Activated T-helper 2 cell treated with anti-CD3 and anti-CD28 coated beads, Interferon-gamma antibody, Interleukin-2, Interleukin-4, amounts not matched to agents 10 μg/mL and 5 μg/mL and 100 μg/mL, durations not matched to agents 14 hours and 24 hours and 36 hours (primary cell): Measurements from ENCODE around the gene REC8. TPM values are rescaled to one million over a fixed set of nuclear protein-coding genes. Genes with fewer than 3 reads are reported as not detected.

Source experiments
- DNase-seq: peaks from one replicate; pipeline ENCODE4 v3.0.0; 2021; ENCODE audit warnings: low spot score
- H3K27ac Mint-ChIP-seq: one replicate; pipeline ENCODE4 v1.8.0; 2021; ENCODE audit warnings: mixed read lengths
- H3K27me3 Mint-ChIP-seq: one replicate; pipeline ENCODE4 v1.8.0; 2021; ENCODE audit warnings: low read depth, mixed read lengths
- H3K36me3 Mint-ChIP-seq: one replicate; pipeline ENCODE4 v1.8.0; 2021; ENCODE audit warnings: low read depth, mixed read lengths
- H3K4me1 Mint-ChIP-seq: one replicate; pipeline ENCODE4 v1.8.0; 2021; ENCODE audit warnings: low read depth, mixed read lengths
- H3K4me3 Mint-ChIP-seq: one replicate; pipeline ENCODE4 v1.8.0; 2021; ENCODE audit warnings: low read depth, mild to moderate bottlenecking, moderate library complexity, mixed read lengths
- H3K9me3 Mint-ChIP-seq: one replicate; pipeline ENCODE4 v1.8.0; 2021; ENCODE audit warnings: mixed read lengths
- intact Hi-C: fragments of 100-400 bp; cut with micrococcal nuclease; formaldehyde crosslinking; loops from one replicate; pipeline ENCODE4 v1.15.1; 2023
- total RNA-seq: library from RNA; stranded (reverse); gene quantifications from 2 replicates; pipeline ENCODE4 v1.2.3, GENCODE V29; 2022

The REC8 gene
- total RNA-seq, 1 donor from 2014 or later: 28.2 TPM

DNA sequence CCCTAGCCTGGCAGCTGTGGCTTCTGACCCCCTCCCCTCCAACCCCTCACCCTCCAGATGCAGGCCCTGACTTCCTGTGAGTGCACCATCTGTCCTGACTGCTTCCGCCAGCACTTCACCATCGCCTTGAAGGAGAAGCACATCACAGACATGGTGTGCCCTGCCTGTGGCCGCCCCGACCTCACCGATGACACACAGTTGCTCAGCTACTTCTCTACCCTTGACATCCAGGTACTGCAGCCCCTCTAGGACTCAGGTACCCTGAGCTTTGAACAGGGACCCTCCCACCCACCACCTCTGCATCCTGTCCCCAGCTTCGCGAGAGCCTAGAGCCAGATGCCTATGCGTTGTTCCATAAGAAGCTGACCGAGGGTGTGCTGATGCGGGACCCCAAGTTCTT is 16.8 kb upstream of the REC8 start:
- DNase-seq: no peak
- H3K36me3 Mint-ChIP-seq: peaks cover 76% of the 10 kb centered on the region
- no peak overlapping the region for H3K4me3 Mint-ChIP-seq
- no peaks in the 10 kb centered on the region for H3K27me3 Mint-ChIP-seq
- H3K4me1 Mint-ChIP-seq: peaks cover 13% of the 10 kb centered on the region
- intact Hi-C loops: no loop called here
- H3K27ac Mint-ChIP-seq: no peak overlapping the region
- H3K9me3 Mint-ChIP-seq: no peaks in the 10 kb centered on the region

DNA sequence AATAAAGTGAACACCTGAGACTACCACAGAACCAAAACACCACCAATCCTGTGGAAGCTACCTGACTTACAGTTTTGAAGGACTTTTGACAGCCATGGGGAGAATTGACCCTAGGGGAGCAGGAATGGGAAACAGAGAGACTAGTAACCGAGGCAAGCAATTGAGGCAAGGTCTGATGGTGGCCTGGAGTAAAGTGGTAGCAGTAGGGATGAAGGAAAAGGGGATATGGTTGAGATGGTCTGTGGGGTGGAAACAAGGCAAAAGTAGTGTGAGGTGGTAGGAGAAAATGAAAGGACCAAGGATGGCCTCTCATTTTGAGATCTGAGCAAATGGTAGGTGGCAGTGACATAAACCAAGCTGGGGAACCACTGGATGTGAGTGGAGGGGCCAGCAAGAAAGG is 15.0 kb upstream of the REC8 start:
- peaks cover 16% of the 10 kb centered on the region for H3K4me1 Mint-ChIP-seq
- H3K9me3 Mint-ChIP-seq: no peaks in the 10 kb centered on the region
- DNase-seq: no peak
- H3K27ac Mint-ChIP-seq: no peak overlapping the region
- no peak overlapping the region for H3K4me3 Mint-ChIP-seq
- intact Hi-C loops: no loop called here
- no peaks in the 10 kb centered on the region for H3K27me3 Mint-ChIP-seq
- H3K36me3 Mint-ChIP-seq: peaks cover 74% of the 10 kb centered on the region

GRCh38 chr14:24157331-24157730 is 14.5 kb upstream of the REC8 start:
- peaks cover 74% of the 10 kb centered on the region for H3K36me3 Mint-ChIP-seq

GRCh38 chr14:24159777-24160498 is 11.9 kb upstream of the REC8 start:
- Mint-ChIP-seq H3K27ac (peak overlapping the region; percentile 97), H3K27me3 (no peaks in the 10 kb centered on the region), H3K9me3 (no peaks in the 10 kb centered on the region), H3K4me3 (no peak overlapping the region), H3K4me1 (peaks cover 35% of the 10 kb centered on the region), H3K36me3 (peaks cover 86% of the 10 kb centered on the region)
- DNase-seq: no peak
- intact Hi-C loops: loop anchor here (2.0 to 5.0 kb wide), 2 partner anchors 103 to 145 kb away; no protein-coding TSS in a partner anchor

More at GRCh38 chr14:24157331-24157730, 14.5 kb upstream of the REC8 start:
- Mint-ChIP-seq H3K27ac (no peak overlapping the region), H3K9me3 (no peaks in the 10 kb centered on the region), H3K27me3 (no peaks in the 10 kb centered on the region), H3K4me1 (peaks cover 21% of the 10 kb centered on the region), H3K4me3 (no peak overlapping the region)
- DNase-seq: no peak
- intact Hi-C loops: no loop called here

GRCh38 chr14:24160499-24160849 is 11.4 kb upstream of the REC8 start:
- intact Hi-C loops: loop anchor here (2.0 to 5.0 kb wide), 2 partner anchors 103 to 146 kb away; no protein-coding TSS in a partner anchor
- peaks cover 86% of the 10 kb centered on the region for H3K36me3 Mint-ChIP-seq

GRCh38 chr14:24160850-24161804 is 10.8 kb upstream of the REC8 start, which contains the start of gene IRF9:
TSS of gene IRF9 (plus strand) at chr14:24161265. CDS start at chr14:24162145, 880 bp downstream.
- intact Hi-C loops: loop anchor here (1.0 to 5.0 kb wide), 7 partner anchors 14 to 146 kb away; partner anchors contain the start of genes DCAF11, EMC9, IPO4 and NRL
- H3K36me3 Mint-ChIP-seq: peaks cover 87% of the 10 kb centered on the region
- peak within 1 kb of the TSS; percentile 95 for H3K4me3 Mint-ChIP-seq
- peak within 1 kb of the TSS; percentile 97 for H3K27ac Mint-ChIP-seq
- peaks cover 38% of the 10 kb centered on the region for H3K4me1 Mint-ChIP-seq
- no peaks in the 10 kb centered on the region for H3K9me3 Mint-ChIP-seq
- H3K27me3 Mint-ChIP-seq: no peaks in the 10 kb centered on the region
- DNase-seq: peak; percentile 97

More at GRCh38 chr14:24160499-24160849, 11.4 kb upstream of the REC8 start:
- Mint-ChIP-seq H3K4me1 (peaks cover 38% of the 10 kb centered on the region), H3K4me3 (peak overlapping the region; percentile 95), H3K27me3 (no peaks in the 10 kb centered on the region), H3K27ac (peak overlapping the region; percentile 97), H3K9me3 (no peaks in the 10 kb centered on the region)
- no peak for DNase-seq

DNA sequence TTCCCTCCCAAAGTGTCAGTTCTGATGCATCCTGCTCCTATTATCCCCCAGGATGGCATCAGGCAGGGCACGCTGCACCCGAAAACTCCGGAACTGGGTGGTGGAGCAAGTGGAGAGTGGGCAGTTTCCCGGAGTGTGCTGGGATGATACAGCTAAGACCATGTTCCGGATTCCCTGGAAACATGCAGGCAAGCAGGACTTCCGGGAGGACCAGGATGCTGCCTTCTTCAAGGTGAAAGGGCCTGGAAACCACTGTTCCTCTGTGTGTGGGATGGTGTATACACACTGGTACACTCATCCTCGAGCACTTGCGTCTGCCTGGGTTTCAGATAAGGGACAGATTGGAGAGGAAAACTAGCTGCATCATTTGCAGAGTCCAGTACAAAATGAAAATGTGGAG is 9.8 kb upstream of the REC8 start:
- no peaks in the 10 kb centered on the region for H3K27me3 Mint-ChIP-seq
- DNase-seq: no peak
- no peaks in the 10 kb centered on the region for H3K9me3 Mint-ChIP-seq
- peaks cover 91% of the 10 kb centered on the region for H3K36me3 Mint-ChIP-seq
- peak overlapping the region; percentile 95 for H3K4me3 Mint-ChIP-seq
- intact Hi-C loops: loop anchor here (5.0 kb wide), 1 partner anchor 105 kb away; no protein-coding TSS in a partner anchor
- H3K4me1 Mint-ChIP-seq: peaks cover 42% of the 10 kb centered on the region
- H3K27ac Mint-ChIP-seq: peak overlapping the region; percentile 97

- H3K4me3 Mint-ChIP-seq: no peak overlapping the region
- peak overlapping the region; percentile 59 for H3K27ac Mint-ChIP-seq
- DNase-seq: no peak
- H3K36me3 Mint-ChIP-seq: peaks cover 92% of the 10 kb centered on the region
- intact Hi-C loops: loop anchor here (5.0 kb wide), 1 partner anchor 107 kb away; no protein-coding TSS in a partner anchor
- H3K4me1 Mint-ChIP-seq: peaks cover 50% of the 10 kb centered on the region
- no peaks in the 10 kb centered on the region for H3K27me3 Mint-ChIP-seq
- no peaks in the 10 kb centered on the region for H3K9me3 Mint-ChIP-seq
These were observed 7.3 kb upstream of the REC8 start for GRCh38 chr14:24164518-24164991.

DNA sequence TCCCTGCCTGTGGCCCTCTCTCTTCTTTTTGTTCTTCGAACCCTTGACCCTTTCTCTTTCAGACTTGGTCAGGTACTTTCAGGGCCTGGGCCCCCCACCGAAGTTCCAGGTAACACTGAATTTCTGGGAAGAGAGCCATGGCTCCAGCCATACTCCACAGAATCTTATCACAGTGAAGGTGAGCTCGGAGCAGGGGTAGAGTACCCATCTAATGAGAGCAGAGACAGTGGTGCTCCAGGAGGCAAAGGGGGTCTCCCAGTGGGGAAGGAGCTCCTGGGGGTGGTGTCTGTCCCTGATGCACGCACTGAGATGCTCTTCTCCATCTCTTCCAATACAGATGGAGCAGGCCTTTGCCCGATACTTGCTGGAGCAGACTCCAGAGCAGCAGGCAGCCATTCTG is 6.1 kb upstream of the REC8 start:
- H3K27me3 Mint-ChIP-seq: no peaks in the 10 kb centered on the region
- peaks cover 42% of the 10 kb centered on the region for H3K4me1 Mint-ChIP-seq
- H3K9me3 Mint-ChIP-seq: no peaks in the 10 kb centered on the region
- peaks cover 89% of the 10 kb centered on the region for H3K36me3 Mint-ChIP-seq
- no peak for DNase-seq
- H3K27ac Mint-ChIP-seq: no peak overlapping the region
- intact Hi-C loops: no loop called here
- no peak overlapping the region for H3K4me3 Mint-ChIP-seq

GRCh38 chr14:24167469-24168114 is 4.3 kb upstream of the REC8 start:
- no peak overlapping the region for H3K4me3 Mint-ChIP-seq
- H3K27me3 Mint-ChIP-seq: no peaks in the 10 kb centered on the region
- peak overlapping the region; percentile 74 for H3K27ac Mint-ChIP-seq
- no peak for DNase-seq
- H3K4me1 Mint-ChIP-seq: peaks cover 40% of the 10 kb centered on the region
- H3K36me3 Mint-ChIP-seq: peaks cover 86% of the 10 kb centered on the region
- no peaks in the 10 kb centered on the region for H3K9me3 Mint-ChIP-seq
- intact Hi-C loops: no loop called here

GRCh38 chr14:24172261-24172860 is 481 bp downstream of the REC8 start:
- H3K4me1 Mint-ChIP-seq: peaks cover 24% of the 10 kb centered on the region
- no peaks in the 10 kb centered on the region for H3K9me3 Mint-ChIP-seq
- H3K27me3 Mint-ChIP-seq: no peaks in the 10 kb centered on the region
- intact Hi-C loops: no loop called here
- H3K36me3 Mint-ChIP-seq: peaks cover 70% of the 10 kb centered on the region
- peak overlapping the region; percentile 60 for H3K4me3 Mint-ChIP-seq
- H3K27ac Mint-ChIP-seq: no peak overlapping the region
- DNase-seq: no peak

- no peak for DNase-seq
- no peaks in the 10 kb centered on the region for H3K9me3 Mint-ChIP-seq
- H3K4me1 Mint-ChIP-seq: peaks cover 21% of the 10 kb centered on the region
- intact Hi-C loops: no loop called here
- no peak overlapping the region for H3K27ac Mint-ChIP-seq
- no peaks in the 10 kb centered on the region for H3K27me3 Mint-ChIP-seq
- peaks cover 69% of the 10 kb centered on the region for H3K36me3 Mint-ChIP-seq
- no peak overlapping the region for H3K4me3 Mint-ChIP-seq
These were observed 996 bp downstream of the REC8 start for GRCh38 chr14:24172871-24173281.
